Measurements from ENCODE around the gene SIVA1.

DNA sequence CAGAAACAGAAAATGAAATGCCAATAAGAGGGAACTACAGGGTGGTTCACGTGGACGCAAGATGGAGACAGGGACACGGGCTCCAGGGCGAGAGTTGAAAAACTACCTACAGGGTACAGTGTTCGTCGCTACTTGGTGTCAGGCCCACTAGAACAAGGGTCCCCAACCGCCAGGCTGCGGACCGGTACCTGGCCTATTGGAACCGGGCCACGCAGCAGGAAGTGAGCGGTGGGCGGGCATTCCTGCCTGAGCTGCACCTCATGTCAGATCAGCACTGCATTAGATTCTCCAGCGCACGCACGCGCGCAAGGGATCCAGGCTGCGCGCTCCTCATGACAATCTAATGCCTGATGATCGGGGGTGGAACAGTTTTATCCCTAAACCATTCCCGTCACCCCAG, 48.7 kb upstream of the SIVA1 start:
- TF ChIP-seq, protein P1, sequence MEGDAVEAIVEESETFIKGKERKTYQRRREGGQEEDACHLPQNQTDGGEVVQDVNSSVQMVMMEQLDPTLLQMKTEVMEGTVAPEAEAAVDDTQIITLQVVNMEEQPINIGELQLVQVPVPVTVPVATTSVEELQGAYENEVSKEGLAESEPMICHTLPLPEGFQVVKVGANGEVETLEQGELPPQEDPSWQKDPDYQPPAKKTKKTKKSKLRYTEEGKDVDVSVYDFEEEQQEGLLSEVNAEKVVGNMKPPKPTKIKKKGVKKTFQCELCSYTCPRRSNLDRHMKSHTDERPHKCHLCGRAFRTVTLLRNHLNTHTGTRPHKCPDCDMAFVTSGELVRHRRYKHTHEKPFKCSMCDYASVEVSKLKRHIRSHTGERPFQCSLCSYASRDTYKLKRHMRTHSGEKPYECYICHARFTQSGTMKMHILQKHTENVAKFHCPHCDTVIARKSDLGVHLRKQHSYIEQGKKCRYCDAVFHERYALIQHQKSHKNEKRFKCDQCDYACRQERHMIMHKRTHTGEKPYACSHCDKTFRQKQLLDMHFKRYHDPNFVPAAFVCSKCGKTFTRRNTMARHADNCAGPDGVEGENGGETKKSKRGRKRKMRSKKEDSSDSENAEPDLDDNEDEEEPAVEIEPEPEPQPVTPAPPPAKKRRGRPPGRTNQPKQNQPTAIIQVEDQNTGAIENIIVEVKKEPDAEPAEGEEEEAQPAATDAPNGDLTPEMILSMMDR (IDR thresholded peaks at IDR 0.05) = no peak
- no peak for TF ChIP-seq POLR2A (IDR thresholded peaks at IDR 0.05)
